GM21515 (cell line): ENCODE data around the gene POLR1D.

Source experiments
- ATAC-seq: cut with Tn5 transposase; IDR thresholded peaks from one replicate; pipeline ENCODE4 v1.9.1; 2021; ENCODE audit not compliant: unreplicated experiment

The POLR1D gene, protein sequence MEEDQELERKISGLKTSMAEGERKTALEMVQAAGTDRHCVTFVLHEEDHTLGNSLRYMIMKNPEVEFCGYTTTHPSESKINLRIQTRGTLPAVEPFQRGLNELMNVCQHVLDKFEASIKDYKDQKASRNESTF

DNA sequence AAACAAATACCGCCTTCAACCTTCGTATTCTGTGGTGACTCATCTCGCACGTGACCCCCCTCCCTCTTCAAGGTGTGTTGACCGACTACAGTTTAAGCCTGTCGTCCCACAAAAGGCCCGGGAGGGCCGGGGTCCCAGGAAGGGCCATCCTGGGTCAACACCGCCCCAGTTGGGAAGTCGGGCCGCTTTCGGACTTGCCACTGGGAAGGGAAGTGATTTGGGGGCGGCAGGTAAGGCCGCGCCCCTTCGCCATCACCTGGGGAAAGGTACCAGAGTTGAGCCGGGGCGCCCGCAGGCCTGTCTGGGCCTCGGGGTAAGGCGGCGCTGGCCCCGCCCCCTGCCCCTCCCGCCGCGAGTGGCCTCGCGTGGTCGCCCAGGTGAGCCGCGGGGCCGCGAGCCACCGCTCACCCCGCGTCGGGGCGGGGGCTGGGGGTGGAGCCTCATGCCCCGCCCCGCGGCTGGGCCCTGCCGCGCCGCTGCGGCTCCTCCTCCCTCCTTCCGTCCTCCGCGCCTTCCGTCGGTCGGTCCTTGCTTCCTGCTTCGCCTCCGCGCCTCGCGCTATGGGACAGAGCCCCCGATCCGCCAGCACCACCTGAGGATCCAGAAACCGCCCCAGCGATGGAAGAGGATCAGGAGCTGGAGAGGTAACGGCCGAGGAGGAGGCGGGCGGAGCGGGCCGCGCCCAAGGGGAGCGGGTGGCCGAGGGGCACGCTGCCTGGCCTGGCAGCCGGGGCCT lies at the start of gene POLR1D:
POLR1D (plus strand) TSS at position 527 of the 736 bp plus-strand sequence; CDS start at position 619, 92 bp downstream.
- ATAC-seq, result peak; percentile 54

DNA sequence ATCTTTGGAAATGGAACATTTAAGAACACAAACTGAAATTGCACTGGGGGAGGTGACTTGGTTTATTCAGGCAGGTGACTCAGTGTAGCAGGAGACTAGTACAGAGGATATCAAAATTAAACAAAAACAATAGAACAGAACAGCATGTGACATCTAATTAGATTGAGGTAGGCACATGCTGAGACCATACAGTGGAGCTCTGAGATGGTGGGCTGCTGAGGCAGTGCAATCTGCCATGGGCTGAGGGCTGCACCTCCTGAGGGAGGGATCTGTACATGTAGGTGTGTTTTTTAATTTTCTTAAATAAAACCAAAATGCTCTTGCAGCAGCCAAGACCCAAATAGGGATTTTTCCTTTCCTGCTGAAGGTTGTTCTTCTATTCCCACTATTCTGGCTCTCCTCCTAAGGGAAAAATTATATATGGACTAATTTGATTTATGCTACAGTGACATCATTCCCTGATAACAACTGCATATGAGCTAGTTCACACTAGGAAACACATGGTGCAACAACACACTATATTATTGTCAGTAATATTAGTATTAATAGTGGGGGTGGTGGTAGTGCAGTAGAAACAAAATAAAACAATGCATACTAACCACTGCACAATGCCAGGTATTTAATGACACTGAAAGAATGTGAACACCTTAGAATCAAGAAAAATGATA lies 49.3 kb upstream of the POLR1D start:
- ATAC-seq, result no peak

DNA sequence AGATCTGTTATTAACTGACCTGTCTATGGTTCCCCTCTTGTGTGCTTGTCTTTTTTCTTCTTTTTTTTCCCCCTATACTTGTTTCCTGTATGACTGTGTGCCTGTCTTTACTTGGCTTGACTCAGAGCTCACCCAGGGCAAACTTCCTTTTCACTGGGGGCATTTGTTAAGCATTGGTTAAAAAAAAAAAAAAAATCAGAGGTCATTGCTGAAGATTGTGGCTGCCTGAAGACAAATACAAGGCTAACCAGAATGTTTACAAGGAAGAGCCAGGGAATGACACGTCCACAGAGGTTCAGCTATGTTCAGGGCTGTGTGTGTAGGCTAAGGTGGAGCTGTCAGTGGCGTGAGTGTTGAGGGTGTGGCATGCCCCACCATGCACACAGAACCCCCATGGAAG lies 48.4 kb upstream of the POLR1D start:
- ATAC-seq, result no peak

DNA sequence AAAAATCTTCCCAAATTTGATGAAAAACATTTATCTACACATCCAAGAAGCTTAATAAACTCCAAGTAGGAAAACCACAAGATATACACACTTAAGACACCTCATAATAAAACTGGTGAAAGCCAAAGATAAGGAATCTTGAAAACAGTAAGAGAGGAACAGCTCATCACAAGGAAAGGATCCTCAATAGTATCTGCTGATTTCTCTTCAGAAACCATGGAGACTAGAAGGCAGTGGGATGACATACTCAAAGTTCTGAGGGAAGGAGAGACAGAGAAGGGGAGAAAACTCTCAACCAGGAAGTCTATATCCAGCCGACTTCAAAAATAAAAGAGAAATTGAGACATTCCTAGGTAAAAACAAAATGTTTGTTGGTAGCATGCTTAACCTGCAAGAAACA lies 47.0 kb upstream of the POLR1D start:
- no peak for ATAC-seq

DNA sequence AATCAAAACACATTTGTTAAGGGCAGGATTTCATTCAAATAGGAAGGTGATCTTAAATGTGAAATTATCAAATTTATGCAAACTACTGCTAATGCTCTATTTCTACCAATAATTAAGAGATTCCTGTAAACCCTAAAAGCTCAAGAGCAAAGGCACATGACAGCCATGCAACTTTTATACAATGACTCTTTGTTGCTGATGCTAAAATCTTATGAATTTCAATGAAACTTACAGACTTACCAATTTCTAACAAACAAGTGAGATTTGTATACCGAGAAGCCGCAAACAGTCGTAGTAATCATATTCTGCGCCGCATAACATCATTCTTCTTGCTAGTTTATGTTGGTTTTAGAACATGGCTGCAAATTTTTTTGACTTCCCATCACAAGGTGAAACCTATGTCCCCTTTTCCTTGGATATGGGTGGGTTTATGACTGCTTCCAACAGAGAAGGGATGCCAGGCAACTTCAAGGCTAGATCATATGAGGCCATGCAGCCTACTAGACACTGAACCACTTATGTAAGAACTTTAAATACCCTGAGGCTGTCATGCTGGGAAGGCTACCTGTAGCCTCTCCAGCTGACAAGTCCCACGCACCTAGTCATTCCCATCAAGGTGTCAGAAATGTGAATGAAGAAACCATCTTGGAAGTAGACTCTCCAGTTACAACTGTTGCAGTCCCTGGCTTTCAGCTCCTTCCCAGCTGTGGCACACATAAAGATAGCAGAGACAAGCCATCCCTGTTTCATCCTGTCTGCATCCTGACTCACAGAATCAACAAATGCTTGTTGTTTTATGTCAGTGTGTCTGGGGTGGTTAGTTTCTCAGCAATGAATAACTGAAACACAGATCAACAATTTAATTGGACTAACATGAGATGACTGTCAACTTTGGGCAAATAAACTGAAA lies 43.3 kb upstream of the POLR1D start:
- ATAC-seq, result no peak

DNA sequence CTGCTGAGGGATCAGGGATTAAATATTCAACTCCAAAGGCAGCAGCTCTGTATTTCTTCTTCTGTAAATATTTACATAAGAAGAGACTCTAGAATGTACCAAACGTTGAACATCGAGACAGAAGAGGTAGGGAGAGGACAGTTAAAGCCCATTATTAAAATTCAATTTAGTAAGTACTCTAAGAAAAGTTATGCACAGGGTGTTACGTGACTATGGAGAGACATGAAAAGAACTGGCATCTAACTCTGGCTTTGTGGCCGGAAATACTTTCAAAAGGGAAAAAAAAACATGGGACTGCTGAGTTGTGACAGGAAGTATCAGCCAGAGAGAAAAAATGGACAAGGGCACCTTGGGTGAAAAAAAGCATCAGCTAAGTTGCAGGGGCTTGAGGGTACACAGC lies 38.0 kb upstream of the POLR1D start:
- no peak for ATAC-seq

DNA sequence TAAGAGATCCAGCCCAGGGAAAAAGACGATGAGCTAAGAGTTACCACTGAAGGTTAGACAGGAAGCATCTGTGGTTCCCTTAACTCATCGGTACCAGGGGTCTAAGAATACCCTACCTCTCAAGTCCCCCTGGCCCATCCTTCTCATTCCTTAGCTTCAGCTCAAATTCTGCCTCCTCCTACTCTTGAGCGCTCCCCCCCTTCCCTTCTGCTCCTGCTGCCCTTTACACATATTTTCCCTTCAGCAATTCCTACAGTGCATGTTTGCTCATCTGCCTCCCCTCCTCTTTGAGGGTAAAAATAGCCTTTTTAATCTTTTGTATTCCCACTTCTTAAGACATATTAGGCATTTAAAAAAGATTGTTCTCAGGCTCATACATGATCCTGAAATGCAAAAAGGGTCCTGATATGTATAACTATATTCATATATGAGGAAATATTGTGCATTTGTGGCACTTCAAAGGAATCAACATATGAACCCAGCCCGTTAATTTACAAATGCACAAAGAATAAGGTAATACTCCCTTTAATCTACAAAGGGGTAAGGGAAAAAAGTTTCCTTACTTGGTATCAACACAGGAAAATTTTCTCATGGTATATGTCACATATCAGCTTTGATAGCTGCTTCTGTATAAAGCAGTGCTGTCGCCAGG lies 34.5 kb upstream of the POLR1D start:
- ATAC-seq, result no peak

DNA sequence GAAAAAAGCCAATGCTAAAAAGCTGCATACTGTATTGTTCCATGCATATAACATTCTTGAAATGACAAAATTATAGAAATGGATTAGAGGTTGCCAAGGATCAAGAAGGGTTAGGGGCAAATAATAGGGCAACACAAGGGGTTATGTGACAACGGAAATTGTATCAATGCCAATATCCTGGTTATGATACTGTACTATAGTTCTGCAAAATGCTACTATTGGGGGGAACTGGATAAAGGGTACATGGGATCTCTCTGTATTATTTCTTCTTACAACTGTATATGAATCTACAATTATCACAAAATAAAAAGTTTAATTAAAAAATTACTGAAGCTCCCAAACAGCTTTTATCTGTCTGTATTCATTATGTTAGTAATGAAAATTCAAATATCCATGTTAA lies 33.3 kb upstream of the POLR1D start:
- no peak for ATAC-seq

DNA sequence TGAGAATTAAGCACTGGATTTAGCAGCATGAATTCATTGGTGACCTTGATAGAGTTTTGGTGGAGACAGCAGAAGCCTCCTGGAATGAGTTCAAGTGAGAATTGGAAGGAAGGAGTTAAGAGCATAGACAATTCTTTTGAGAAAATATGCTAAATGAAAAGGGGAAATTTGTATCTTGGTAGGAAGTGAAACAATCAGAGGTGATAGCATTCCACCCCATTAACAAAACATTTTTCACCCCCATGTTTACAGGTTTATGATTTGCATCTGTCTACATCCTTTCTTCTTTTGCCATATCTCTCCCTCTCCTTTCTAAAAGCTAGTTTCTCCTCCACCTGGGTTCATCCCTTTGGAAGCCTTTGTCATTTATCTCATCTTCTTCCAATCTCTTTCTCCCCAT lies 28.8 kb upstream of the POLR1D start:
- ATAC-seq, result no peak

DNA sequence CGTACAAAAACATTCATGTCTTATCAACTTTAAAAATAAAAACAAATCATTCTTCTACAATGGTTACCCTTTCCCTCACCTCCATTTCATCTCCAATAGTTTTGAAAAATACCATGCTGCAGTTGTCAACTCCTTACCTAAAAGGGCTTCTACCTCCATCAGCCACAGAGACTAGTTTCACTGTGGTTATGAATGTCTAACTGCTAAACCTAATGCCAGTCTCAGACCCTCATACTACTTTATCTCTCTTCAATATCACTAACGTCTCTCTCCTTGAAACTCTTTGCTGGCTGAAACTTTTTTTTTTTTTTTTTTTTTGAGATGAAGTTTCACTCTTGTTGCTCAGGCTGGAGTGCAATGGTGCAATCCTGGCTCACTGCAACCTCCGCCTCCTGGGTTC lies 28.4 kb upstream of the POLR1D start:
- ATAC-seq, result no peak

DNA sequence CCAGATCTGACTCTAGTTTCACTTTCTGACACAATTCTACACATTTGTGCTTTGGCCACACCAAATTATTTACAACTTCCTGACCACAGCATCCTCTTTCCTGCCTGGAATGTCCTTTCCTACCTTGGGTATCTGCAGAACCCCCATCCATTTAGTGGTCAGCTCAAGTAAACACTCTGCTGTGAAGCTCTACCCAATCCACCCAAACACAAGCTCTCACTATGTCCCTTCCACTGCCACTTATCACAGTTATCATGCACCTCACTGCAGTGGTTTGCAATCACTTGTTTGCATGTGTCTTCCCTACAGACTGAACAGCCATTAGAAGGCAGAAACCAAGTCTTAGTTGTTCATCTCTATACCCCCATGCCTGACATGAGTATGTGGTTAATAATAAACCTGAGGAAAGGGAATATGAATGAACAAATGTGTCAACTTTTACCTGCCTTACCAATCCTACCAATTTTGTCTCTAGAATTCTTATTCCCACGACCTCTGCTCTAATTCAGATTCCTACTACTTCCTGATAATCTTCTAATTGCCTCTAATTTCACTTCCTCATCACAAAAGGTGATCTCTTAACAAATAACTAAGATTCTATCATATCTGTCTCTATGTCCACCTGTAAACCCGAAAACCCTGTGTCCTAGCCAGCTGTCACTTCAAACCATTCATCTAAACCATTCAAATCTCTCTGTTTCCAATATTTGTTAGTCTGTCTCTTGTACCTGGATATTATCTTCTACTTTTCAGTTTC lies 26.5 kb upstream of the POLR1D start:
- no peak for ATAC-seq

DNA sequence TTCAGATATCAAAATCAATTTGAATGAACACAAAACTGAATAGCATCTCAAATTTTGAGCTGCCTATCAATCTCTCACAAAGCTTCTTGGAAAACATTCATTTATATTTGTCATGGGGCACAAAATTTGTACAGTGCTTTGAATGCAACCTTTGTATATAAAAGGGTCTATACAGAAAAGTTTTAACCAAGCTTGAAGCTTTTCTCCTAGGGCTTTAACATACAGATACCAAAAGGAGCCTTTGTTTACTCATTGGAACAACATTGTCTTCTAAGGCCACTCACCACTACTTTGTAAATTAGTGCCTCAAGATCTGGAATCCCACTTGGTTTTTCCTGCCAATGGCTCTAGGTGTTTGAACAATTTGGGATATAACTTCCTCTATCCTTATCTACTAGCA lies 22.6 kb upstream of the POLR1D start:
- ATAC-seq, result no peak

DNA sequence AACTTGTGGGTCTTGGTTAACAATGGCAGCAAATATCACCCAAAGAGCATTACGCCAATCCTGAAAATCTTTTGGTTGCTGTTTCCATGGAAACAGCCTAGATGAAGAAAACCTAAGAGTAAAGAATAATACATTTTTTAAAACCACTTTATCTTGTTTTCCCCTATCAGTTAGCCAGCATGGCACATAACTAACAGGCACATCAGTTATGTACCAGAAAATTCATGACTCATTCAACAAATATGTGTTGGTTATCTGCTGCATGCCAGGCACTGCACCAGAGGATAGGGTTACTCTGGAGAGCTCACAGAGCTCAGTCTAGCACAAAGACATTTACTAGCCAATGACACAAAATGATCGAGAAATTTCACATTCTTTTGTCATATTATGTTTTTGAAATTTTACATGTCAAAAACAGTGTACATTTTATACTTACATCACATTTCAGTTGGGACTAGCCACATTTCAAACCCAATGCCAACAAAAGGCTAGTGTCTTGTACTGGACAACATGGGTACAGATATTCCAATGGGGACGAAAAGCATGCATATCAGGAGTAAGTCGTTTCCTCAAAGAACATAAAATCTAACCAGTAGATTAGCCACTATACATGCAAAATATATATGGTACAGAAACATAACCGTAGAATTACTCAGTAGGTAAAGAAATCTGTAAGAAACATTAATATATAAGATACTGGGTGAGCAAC lies 21.7 kb upstream of the POLR1D start:
- ATAC-seq, result no peak

DNA sequence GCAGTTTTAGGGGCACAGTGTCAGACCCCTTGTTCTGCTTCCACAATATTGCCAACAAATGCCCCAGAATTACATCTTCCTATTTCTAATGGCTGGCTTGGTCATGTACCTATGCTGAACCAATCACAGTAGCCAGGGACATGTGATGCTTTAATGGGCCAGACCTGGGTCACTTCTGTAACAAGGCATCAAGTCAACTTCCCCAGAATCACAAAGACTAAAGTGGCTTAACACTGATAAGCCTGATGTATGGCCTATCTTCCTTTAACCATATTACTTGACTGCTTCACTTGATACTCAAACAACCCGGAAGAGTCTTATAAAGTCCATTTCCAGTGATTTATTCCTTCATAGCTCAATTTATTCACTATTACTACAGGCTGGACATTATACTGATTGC lies 21.0 kb upstream of the POLR1D start:
- ATAC-seq, result no peak

DNA sequence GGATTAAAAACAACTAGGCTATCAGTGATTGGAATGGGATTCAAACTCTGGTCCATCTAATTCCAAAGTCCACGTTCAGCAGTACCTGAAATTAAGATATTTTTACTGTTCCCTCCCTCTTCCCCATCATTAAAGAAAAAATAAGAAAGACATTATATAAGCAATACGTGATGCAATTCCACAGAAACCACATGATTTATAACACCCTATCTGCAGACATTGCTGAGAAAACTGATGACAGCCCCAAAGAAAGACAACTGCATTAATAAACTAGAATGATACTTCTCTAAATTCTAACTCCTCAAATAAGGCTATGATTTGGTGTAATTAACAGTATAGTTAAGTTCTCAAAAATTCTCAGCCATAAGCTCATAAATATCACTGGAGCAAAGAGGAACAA lies 20.5 kb upstream of the POLR1D start:
- ATAC-seq, result no peak

DNA sequence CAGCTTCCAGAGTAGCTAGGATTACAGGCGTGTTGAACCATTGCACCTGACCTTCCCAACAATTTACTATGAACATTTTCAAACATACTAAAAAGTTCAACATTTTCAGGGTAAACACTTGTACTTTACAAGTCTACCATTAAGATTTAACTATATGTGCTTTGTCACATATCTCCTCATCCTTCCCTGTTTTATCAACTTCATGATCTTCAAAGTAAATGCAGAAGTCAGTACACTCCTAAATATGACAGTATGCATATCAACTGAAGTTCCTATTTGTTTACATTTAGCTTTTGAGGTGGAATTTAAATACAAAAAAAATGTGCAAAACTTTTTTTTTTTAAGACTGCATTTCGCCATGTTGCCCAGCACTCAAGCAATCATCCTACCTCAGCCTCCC lies 19.9 kb upstream of the POLR1D start:
- no peak for ATAC-seq

DNA sequence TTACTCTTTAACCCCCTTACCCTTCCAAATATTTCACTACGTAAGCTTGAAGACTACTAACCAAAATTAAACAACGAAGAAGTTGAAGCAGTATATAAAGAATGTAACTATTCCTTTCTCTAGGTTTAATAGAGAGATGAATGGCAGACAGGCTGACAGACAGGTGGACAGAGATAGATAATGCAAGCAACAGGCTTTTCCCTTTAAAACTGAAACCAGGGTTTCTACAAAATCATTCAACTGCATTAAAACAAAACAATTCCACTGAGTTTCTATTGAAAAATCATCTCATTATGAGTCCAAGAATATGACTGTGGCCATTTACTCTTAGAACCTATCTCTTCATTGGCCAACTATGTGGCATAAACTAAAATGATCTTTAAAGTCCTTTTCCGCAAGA lies 16.6 kb upstream of the POLR1D start:
- no peak for ATAC-seq

DNA sequence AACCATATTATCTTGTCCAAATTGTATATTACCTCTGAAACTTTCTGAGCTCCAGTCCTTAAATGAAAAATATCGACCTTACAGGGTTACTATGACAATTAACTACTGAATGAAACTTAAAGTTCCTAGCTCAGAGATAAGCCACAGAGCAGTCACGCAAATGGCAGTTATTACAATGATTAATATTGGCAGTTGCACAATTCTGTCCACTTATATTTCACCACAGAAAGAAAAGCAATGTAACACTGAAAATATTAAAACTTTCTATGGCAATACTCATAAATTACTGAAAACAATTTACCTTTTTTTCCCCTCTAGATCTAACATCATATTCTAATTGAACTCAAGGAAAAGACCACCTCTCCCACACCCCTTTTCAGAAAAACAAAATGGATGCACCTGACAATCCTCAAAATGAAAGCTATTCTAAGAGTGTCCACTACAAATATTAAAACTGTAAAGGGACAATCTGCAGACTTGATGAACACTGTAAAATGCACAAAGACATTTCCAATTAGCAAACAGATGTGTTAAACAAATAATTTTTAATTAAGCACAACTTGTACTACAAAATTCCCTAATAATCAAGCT lies 16.0 kb upstream of the POLR1D start:
- no peak for ATAC-seq

DNA sequence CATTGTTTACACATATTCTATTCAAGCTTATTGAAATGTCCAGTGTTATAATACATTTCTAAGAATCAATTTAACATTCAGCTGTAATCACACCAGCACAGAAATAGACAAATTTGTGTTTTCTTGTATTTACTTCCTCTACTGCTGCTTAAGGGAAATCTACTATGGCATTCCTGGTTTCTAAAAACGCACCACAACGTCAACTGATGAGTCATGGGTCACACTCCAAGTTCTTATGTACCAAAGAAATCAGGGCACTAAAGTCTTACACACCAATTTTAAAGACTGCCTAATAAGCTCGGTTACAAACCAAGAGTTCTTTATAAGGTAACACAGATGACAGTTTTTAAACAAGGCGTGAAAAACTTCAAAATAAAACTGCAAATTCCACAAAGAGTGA lies 14.6 kb upstream of the POLR1D start:
- ATAC-seq, result no peak
